OCI-LY7 (cell line): ENCODE results near the gene SLC14A1.

Source experiments
- CTCF ChIP-seq: fragments of 200-600 bp; sonication (generic); conservative IDR thresholded peaks from 2 replicates; pipeline ENCODE4 v1.5.1; 2014; ENCODE audit warnings: mild to moderate bottlenecking, antibody characterized with exemption, low read length, moderate library complexity, mixed read lengths
- EZH2phosphoT487 ChIP-seq: fragments of 200-600 bp; sonication (generic); IDR thresholded peaks from 2 replicates; pipeline ENCODE4 v1.6.1; 2018; ENCODE audit warnings: low read depth, borderline replicate concordance, mild to moderate bottlenecking, mixed run types, antibody characterized with exemption, low read length, moderate library complexity, mixed read lengths

GRCh38 chr18:45753286-45753685 lies 29.3 kb downstream of the SLC14A1 start:
- TF ChIP-seq CTCF (no peak), EZH2phosphoT487 (no peak)
